ENCODE measurements around the gene ZFYVE16. TPM values are rescaled to one million over a fixed set of nuclear protein-coding genes. Genes with fewer than 3 reads are reported as not detected.

Gene ZFYVE16
- polyA plus RNA-seq (2013): 27.1 TPM in 2 replicates

- Histone ChIP-seq H3K18ac (ENCODE audit: low read length) (peak within 1 kb of the TSS; percentile 97), H3K9ac (ENCODE audit: low read length) (peak within 1 kb of the TSS; percentile 97), H3K36me3 (ENCODE audit: control insufficient read depth in 1 of 2, insufficient read depth in 2 of 2, low read length in 2 of 2) (peaks cover 5 to 9% of the 10 kb centered on the region in 2 experiments), H4K91ac (ENCODE audit: low read depth, low read length) (peak within 1 kb of the TSS; percentile 97), H3K9me3 (ENCODE audit: insufficient read depth, low read depth, low read length) (no peaks in the 10 kb centered on the region), H2BK120ac (ENCODE audit: insufficient read depth, low read length, poor library complexity) (peak within 1 kb of the TSS; percentile 86), H3K27ac (ENCODE audit: low read depth, low read length) (peak within 1 kb of the TSS; percentile 98), H2AK5ac (ENCODE audit: low read length) (peak within 1 kb of the TSS; percentile 61), H3K27me3 (ENCODE audit: insufficient read depth, low read length) (no peaks in the 10 kb centered on the region), H3K79me1 (ENCODE audit: low read length) (peaks cover 10% of the 10 kb centered on the region), H4K8ac (ENCODE audit: low read depth, low read length) (peak within 1 kb of the TSS; percentile 100), H2BK5ac (ENCODE audit: low read depth, low read length, poor library complexity) (peak within 1 kb of the TSS; percentile 97), H3K23ac (ENCODE audit: low read length) (no peak within 1 kb of the TSS), H3K4me3 (ENCODE audit: low read depth, low read length) (peak within 1 kb of the TSS; percentile 90), H3K4me2 (ENCODE audit: low read length) (peak within 1 kb of the TSS; percentile 85), H2AFZ (ENCODE audit: insufficient read depth, low read length, poor library complexity) (peak within 1 kb of the TSS; percentile 97), H3K79me2 (ENCODE audit: control insufficient read depth, insufficient read depth, low read length, poor library complexity) (peaks cover 14% of the 10 kb centered on the region), H4K12ac (ENCODE audit: low read depth, low read length) (peak within 1 kb of the TSS; percentile 89), H3K4me1 (ENCODE audit: control insufficient read depth in 1 of 2, insufficient read depth in 2 of 2, low read length in 2 of 2) (peaks cover 0 to 6% of the 10 kb centered on the region in 2 experiments), H3K4ac (ENCODE audit: low read depth, low read length) (peak within 1 kb of the TSS; percentile 80), H2BK12ac (ENCODE audit: low read length) (peak within 1 kb of the TSS; percentile 43), H3K14ac (ENCODE audit: low read length) (peak within 1 kb of the TSS; percentile 96)
- WGBS (ENCODE audit: extremely low coverage, insufficient coverage, insufficient read length): no CpG with 5 or more reads among the region's 66 CpGs
- DNase-seq: peak; percentile 99 to 100
Measured at GRCh38 chr5:80407735-80408483, at the start of gene ZFYVE16. TSS of gene ZFYVE16 (plus strand) at chr5:80408064. CDS start at chr5:80434148, 26,084 bp downstream.

GRCh38 chr5:80360914-80361444, 46.9 kb upstream of the ZFYVE16 start:
- no peak overlapping the region for H3K18ac ChIP-seq (ENCODE audit: low read length)
- H4K12ac ChIP-seq (ENCODE audit: low read depth, low read length): no peak overlapping the region
- no peaks in the 10 kb centered on the region for H3K4me1 ChIP-seq (ENCODE audit: control insufficient read depth in 1 of 2, insufficient read depth in 2 of 2, low read length in 2 of 2)
- DNase-seq: no peak
- no peaks in the 10 kb centered on the region for H3K79me2 ChIP-seq (ENCODE audit: control insufficient read depth, insufficient read depth, low read length, poor library complexity)
- no peak overlapping the region for H3K9ac ChIP-seq (ENCODE audit: low read length)
- no peak overlapping the region for H2AK5ac ChIP-seq (ENCODE audit: low read length)
- H3K79me1 ChIP-seq (ENCODE audit: low read length): no peaks in the 10 kb centered on the region
- H3K4ac ChIP-seq (ENCODE audit: low read depth, low read length): no peak overlapping the region
- no peak overlapping the region for H4K91ac ChIP-seq (ENCODE audit: low read depth, low read length)
- H3K23ac ChIP-seq (ENCODE audit: low read length): no peak overlapping the region
- H2BK12ac ChIP-seq (ENCODE audit: low read length): no peak overlapping the region
- H3K14ac ChIP-seq (ENCODE audit: low read length): no peak overlapping the region
- H3K27ac ChIP-seq (ENCODE audit: low read depth, low read length): no peak overlapping the region
- no peak overlapping the region for H4K8ac ChIP-seq (ENCODE audit: low read depth, low read length)
- no peaks in the 10 kb centered on the region for H3K27me3 ChIP-seq (ENCODE audit: insufficient read depth, low read length)
- no peak overlapping the region for H3K4me3 ChIP-seq (ENCODE audit: low read depth, low read length)
- no peak overlapping the region for H2BK120ac ChIP-seq (ENCODE audit: insufficient read depth, low read length, poor library complexity)
- H2AFZ ChIP-seq (ENCODE audit: insufficient read depth, low read length, poor library complexity): no peak overlapping the region
- no peaks in the 10 kb centered on the region for H3K36me3 ChIP-seq (ENCODE audit: control insufficient read depth in 1 of 2, insufficient read depth in 2 of 2, low read length in 2 of 2)
- no peak overlapping the region for H2BK5ac ChIP-seq (ENCODE audit: low read depth, low read length, poor library complexity)
- H3K4me2 ChIP-seq (ENCODE audit: low read length): no peak overlapping the region
- H3K9me3 ChIP-seq (ENCODE audit: insufficient read depth, low read depth, low read length): no peaks in the 10 kb centered on the region

- DNase-seq: no peak
- H3K79me2 ChIP-seq (ENCODE audit: control insufficient read depth, insufficient read depth, low read length, poor library complexity): no peaks in the 10 kb centered on the region
- no peak overlapping the region for H2AK5ac ChIP-seq (ENCODE audit: low read length)
- H3K9ac ChIP-seq (ENCODE audit: low read length): no peak overlapping the region
- no peak overlapping the region for H4K12ac ChIP-seq (ENCODE audit: low read depth, low read length)
- no peak overlapping the region for H3K4me3 ChIP-seq (ENCODE audit: low read depth, low read length)
- H4K8ac ChIP-seq (ENCODE audit: low read depth, low read length): no peak overlapping the region
- H3K18ac ChIP-seq (ENCODE audit: low read length): no peak overlapping the region
- H3K4ac ChIP-seq (ENCODE audit: low read depth, low read length): no peak overlapping the region
- no peaks in the 10 kb centered on the region for H3K79me1 ChIP-seq (ENCODE audit: low read length)
- H3K27me3 ChIP-seq (ENCODE audit: insufficient read depth, low read length): no peaks in the 10 kb centered on the region
- no CpG with 5 or more reads among the region's 6 CpGs for WGBS (ENCODE audit: extremely low coverage, insufficient coverage, insufficient read length)
- no peak overlapping the region for H3K23ac ChIP-seq (ENCODE audit: low read length)
- no peaks in the 10 kb centered on the region for H3K4me1 ChIP-seq (ENCODE audit: control insufficient read depth in 1 of 2, insufficient read depth in 2 of 2, low read length in 2 of 2)
- H2BK12ac ChIP-seq (ENCODE audit: low read length): no peak overlapping the region
- H4K91ac ChIP-seq (ENCODE audit: low read depth, low read length): no peak overlapping the region
- H3K27ac ChIP-seq (ENCODE audit: low read depth, low read length): no peak overlapping the region
- no peak overlapping the region for H3K14ac ChIP-seq (ENCODE audit: low read length)
- H3K4me2 ChIP-seq (ENCODE audit: low read length): no peak overlapping the region
- H2BK120ac ChIP-seq (ENCODE audit: insufficient read depth, low read length, poor library complexity): no peak overlapping the region
- no peak overlapping the region for H2BK5ac ChIP-seq (ENCODE audit: low read depth, low read length, poor library complexity)
- no peaks in the 10 kb centered on the region for H3K36me3 ChIP-seq (ENCODE audit: control insufficient read depth in 1 of 2, insufficient read depth in 2 of 2, low read length in 2 of 2)
- H3K9me3 ChIP-seq (ENCODE audit: insufficient read depth, low read depth, low read length): no peaks in the 10 kb centered on the region
- H2AFZ ChIP-seq (ENCODE audit: insufficient read depth, low read length, poor library complexity): no peak overlapping the region
Measured at GRCh38 chr5:80364892-80365291, 43.0 kb upstream of the ZFYVE16 start.

GRCh38 chr5:80368661-80369480, 39.0 kb upstream of the ZFYVE16 start:
- H3K14ac ChIP-seq (ENCODE audit: low read length): no peak overlapping the region
- H3K27me3 ChIP-seq (ENCODE audit: insufficient read depth, low read length): no peaks in the 10 kb centered on the region
- H2AFZ ChIP-seq (ENCODE audit: insufficient read depth, low read length, poor library complexity): no peak overlapping the region
- no peak overlapping the region for H3K18ac ChIP-seq (ENCODE audit: low read length)
- H4K12ac ChIP-seq (ENCODE audit: low read depth, low read length): no peak overlapping the region
- H2BK12ac ChIP-seq (ENCODE audit: low read length): no peak overlapping the region
- no peaks in the 10 kb centered on the region for H3K36me3 ChIP-seq (ENCODE audit: control insufficient read depth in 1 of 2, insufficient read depth in 2 of 2, low read length in 2 of 2)
- no peak overlapping the region for H4K91ac ChIP-seq (ENCODE audit: low read depth, low read length)
- H3K4me3 ChIP-seq (ENCODE audit: low read depth, low read length): no peak overlapping the region
- H3K27ac ChIP-seq (ENCODE audit: low read depth, low read length): no peak overlapping the region
- no peak overlapping the region for H3K9ac ChIP-seq (ENCODE audit: low read length)
- WGBS (ENCODE audit: extremely low coverage, insufficient coverage, insufficient read length): no CpG with 5 or more reads among the region's 4 CpGs
- H3K23ac ChIP-seq (ENCODE audit: low read length): no peak overlapping the region
- H2AK5ac ChIP-seq (ENCODE audit: low read length): no peak overlapping the region
- no peak overlapping the region for H2BK120ac ChIP-seq (ENCODE audit: insufficient read depth, low read length, poor library complexity)
- peaks cover 2% of the 10 kb centered on the region for H3K9me3 ChIP-seq (ENCODE audit: insufficient read depth, low read depth, low read length)
- no peak overlapping the region for H4K8ac ChIP-seq (ENCODE audit: low read depth, low read length)
- H3K4me2 ChIP-seq (ENCODE audit: low read length): no peak overlapping the region
- no peak overlapping the region for H3K4ac ChIP-seq (ENCODE audit: low read depth, low read length)
- H3K79me2 ChIP-seq (ENCODE audit: control insufficient read depth, insufficient read depth, low read length, poor library complexity): no peaks in the 10 kb centered on the region
- no peak for DNase-seq
- no peaks in the 10 kb centered on the region for H3K79me1 ChIP-seq (ENCODE audit: low read length)
- no peak overlapping the region for H2BK5ac ChIP-seq (ENCODE audit: low read depth, low read length, poor library complexity)
- peaks cover 0 to 5% of the 10 kb centered on the region in 2 experiments for H3K4me1 ChIP-seq (ENCODE audit: control insufficient read depth in 1 of 2, insufficient read depth in 2 of 2, low read length in 2 of 2)
